Cardiac fibroblast (primary cell): ENCODE results near the gene HMG20B.

Experiments
- DNase-seq, 2 donors: peaks; one replicate each; pipeline versions ENCODE4 v3.0.0 to v3.0.0-alpha.2; 2010; ENCODE audit warnings: low read depth in 2 of 2
- H3K4me3 ChIP-seq, 2 donors: replicated peaks in 1 of 2; 1 replicate in 1 of 2; 2 replicates in 1 of 2; pipeline ENCODE4 v1.5.1; 2011; ENCODE audit warnings: low read depth in 2 of 2, low read length in 2 of 2, mild to moderate bottlenecking in 2 of 2, moderate library complexity in 1 of 2
- TF ChIP-seq, protein P1 (sequence below): IDR thresholded peaks from one replicate; pipeline ENCODE4 v1.5.1; 2011; ENCODE audit warnings: low read depth, mild to moderate bottlenecking, low read length, inconsistent platforms

Gene HMG20B

DNA sequence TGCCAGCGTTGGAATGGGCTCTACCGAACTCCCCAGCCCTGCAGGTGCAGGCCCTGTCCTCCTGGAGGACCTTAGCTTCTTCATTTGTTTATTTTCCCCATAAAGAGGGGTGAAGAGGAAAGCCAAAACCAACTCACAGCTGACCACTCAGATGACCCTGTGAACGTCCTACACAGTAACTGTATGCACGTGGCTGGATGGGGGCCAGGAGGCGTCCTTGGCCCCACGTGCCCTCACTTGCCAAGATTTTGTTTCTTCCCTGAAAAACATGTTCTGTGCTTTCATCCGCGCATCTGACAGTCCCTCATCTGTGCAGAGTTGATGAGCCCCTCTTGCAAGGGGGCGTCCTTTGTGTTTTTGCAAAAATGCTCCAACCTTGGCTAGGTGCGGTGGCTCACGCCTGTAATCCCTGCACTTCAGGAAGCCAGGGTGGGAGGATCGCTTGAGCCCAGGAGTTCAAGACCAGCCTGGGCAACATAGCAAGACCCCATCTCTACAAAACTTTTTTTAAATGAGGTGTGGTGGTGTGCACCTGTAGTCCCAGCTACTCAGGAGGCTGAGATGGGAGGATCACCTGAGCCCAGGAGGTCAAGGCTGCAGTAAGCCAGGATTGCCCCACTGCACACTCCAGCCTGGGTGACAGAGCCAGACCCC is 39.1 kb upstream of the HMG20B start:
- no peak for DNase-seq
- TF ChIP-seq, protein P1, sequence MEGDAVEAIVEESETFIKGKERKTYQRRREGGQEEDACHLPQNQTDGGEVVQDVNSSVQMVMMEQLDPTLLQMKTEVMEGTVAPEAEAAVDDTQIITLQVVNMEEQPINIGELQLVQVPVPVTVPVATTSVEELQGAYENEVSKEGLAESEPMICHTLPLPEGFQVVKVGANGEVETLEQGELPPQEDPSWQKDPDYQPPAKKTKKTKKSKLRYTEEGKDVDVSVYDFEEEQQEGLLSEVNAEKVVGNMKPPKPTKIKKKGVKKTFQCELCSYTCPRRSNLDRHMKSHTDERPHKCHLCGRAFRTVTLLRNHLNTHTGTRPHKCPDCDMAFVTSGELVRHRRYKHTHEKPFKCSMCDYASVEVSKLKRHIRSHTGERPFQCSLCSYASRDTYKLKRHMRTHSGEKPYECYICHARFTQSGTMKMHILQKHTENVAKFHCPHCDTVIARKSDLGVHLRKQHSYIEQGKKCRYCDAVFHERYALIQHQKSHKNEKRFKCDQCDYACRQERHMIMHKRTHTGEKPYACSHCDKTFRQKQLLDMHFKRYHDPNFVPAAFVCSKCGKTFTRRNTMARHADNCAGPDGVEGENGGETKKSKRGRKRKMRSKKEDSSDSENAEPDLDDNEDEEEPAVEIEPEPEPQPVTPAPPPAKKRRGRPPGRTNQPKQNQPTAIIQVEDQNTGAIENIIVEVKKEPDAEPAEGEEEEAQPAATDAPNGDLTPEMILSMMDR: no peak
- H3K4me3 ChIP-seq: no peak overlapping the region

DNA sequence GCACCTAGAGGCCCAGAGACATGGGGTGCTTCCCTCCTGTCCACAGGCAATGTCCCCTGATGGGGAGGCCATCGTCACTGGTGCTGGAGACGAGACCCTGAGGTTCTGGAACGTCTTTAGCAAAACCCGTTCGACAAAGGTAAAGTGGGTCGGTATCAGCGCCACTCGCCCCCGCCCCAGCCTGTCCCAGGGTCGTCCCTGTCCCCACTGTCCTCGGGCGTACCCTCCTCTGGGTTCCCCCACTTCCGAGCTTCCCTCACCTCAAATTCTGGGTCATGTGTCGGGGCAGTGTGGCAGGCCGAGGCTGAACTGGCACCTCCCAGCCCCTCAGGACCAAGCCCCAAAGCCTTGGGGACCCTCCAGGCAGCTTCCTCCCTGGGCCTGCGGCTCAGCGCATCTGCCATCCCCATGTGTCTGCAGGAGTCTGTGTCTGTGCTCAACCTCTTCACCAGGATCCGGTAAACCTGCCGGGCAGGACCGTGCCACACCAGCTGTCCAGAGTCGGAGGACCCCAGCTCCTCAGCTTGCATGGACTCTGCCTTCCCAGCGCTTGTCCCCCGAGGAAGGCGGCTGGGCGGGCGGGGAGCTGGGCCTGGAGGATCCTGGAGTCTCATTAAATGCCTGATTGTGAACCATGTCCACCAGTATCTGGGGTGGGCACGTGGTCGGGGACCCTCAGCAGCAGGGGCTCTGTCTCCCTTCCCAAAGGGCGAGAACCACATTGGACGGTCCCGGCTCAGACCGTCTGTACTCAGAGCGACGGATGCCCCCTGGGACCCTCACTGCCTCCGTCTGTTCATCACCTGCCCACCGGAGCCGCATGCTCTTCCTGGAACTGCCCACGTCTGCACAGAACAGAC is 38.1 kb upstream of the HMG20B start:
- TF ChIP-seq, protein P1: no peak
- no peak overlapping the region for H3K4me3 ChIP-seq
- no peak for DNase-seq

DNA sequence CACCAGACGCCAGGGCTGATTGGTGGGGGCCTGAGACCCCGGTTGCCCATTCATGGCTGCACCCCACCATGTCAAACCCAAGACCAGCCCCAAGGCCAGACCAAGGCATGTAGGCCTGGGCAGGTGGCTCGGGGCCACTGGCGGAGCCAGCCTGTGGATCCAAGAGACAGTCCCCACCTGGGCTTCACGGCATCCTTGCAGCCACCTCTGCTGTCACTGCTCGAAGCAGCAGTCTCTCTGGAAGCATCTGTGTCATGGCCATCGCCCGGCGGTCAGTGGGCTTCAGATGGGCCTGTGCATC is 37.6 kb upstream of the HMG20B start:
- no peak for DNase-seq
- H3K4me3 ChIP-seq: no peak overlapping the region
- TF ChIP-seq, protein P1: no peak

DNA sequence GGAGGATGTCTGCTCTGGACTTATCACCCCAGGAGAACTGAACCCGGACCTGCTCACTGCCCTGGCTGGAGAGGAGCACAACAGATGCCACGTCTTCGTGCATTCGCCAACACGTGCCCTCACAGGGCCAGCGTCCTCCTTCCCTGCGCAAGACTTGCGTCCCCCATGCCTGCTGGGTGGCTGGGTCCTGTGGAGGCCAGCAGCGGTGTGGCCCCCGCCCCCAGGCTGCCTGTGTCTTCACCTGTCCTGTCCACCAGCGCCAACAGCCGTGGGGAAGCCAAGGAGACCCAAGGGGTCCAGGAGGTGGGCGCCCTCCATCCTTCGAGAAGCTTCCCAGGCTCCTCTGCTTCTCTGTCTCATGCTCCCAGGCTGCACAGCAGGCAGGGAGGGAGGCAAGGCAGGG is 37.2 kb upstream of the HMG20B start:
- DNase-seq: no peak
- H3K4me3 ChIP-seq: no peak overlapping the region
- TF ChIP-seq, protein P1: no peak

DNA sequence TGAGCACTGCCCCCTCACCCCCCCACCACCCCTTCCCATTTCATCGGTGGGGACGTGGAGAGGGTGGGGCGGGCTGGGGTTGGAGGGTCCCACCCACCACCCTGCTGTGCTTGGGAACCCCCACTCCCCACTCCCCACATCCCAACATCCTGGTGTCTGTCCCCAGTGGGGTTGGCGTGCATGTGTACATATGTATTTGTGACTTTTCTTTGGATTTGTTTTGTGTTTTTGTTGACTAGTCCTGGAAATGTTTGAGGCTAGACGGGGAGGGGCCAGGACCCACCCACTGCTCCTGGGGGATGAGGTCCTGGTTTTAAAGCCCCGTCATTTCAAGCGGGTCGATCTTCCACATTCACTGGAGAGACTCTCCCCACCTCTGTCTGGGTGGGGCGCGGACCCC is 36.8 kb upstream of the HMG20B start:
- H3K4me3 ChIP-seq: no peak overlapping the region
- TF ChIP-seq, protein P1: no peak
- DNase-seq: no peak

DNA sequence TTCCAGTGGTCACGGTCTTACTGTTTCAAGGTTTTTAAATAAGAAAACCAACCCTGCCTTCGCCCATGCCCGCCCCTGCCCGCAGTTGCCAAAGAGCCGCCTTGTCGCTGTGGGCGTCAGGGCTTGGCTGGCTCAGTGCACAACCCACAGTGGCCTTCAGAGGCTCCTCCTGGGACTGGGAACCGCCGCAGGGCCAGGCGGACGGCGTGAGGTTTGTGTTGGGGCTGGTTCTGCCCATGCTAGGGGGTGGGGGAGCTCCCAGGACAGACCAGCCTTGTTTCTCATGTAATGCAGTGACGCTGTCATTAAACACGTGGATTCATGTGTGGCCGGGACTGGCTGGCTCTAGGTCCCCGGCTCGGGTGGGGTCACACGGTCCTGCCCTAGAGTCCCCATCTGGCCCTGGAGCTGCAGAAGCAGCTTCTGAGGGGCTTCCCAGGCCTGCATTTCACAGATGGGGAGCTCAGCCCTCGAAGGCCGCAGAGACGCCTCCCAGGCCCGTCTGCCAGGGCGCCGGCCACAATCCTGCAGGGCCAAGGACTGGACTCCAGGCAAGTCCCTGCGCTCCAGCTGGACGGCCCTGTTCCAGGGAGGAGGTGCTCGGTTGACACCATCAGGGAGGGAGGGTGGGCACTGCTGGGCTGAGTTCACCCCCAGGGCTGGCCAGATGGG is 36.2 kb upstream of the HMG20B start:
- H3K4me3 ChIP-seq: no peak overlapping the region
- DNase-seq: no peak
- TF ChIP-seq, protein P1: no peak
